Kasumi-1 (cell line): Measurements from ENCODE around the gene TSPAN6.
A peak's percentile ranks its signal among the peaks of the same experiment; 100 is the strongest.

ENCODE experiments used
- DNase-seq, 2 experiments: peaks; one replicate each; lab custom pipeline; 2025; lab: John Stamatoyannopoulos, UW

TSPAN6 gene

GRCh38 chrX:100636321-100636991 lies at the start of gene TSPAN6:
TSS of gene TSPAN6 (minus strand) at chrX:100636806. CDS start at chrX:100636694, 112 bp downstream.
- no peak for DNase-seq

GRCh38 chrX:100685997-100686305 lies 49.3 kb upstream of the TSPAN6 start:
- no peak for DNase-seq

GRCh38 chrX:100685284-100685996 lies 48.8 kb upstream of the TSPAN6 start:
- peak; percentile 74 to 77 for DNase-seq

GRCh38 chrX:100682939-100683338 lies 46.3 kb upstream of the TSPAN6 start:
- DNase-seq = no peak

GRCh38 chrX:100681599-100681998 lies 45.0 kb upstream of the TSPAN6 start:
- no peak for DNase-seq

GRCh38 chrX:100680756-100681155 lies 44.1 kb upstream of the TSPAN6 start:
- no peak for DNase-seq

GRCh38 chrX:100677611-100678181 lies 41.1 kb upstream of the TSPAN6 start:
- DNase-seq = no peak

- peak; percentile 1 to 30 for DNase-seq
Observed at GRCh38 chrX:100674705-100675104, 38.1 kb upstream of the TSPAN6 start.

- DNase-seq = no peak
Observed at GRCh38 chrX:100673397-100673953, 36.9 kb upstream of the TSPAN6 start.

- no peak for DNase-seq
Observed at GRCh38 chrX:100672966-100673365, 36.4 kb upstream of the TSPAN6 start.

GRCh38 chrX:100663642-100664041 lies 27.0 kb upstream of the TSPAN6 start:
- no peak for DNase-seq

- DNase-seq = no peak
Observed at GRCh38 chrX:100662796-100663195, 26.2 kb upstream of the TSPAN6 start.

- no peak for DNase-seq
Observed at GRCh38 chrX:100662170-100662569, 25.6 kb upstream of the TSPAN6 start.

GRCh38 chrX:100659431-100660137 lies 23.0 kb upstream of the TSPAN6 start:
- DNase-seq = no peak

GRCh38 chrX:100658941-100659381 lies 22.4 kb upstream of the TSPAN6 start:
- DNase-seq = no peak

GRCh38 chrX:100654261-100654660 lies 17.7 kb upstream of the TSPAN6 start:
- DNase-seq = peak; percentile 23 to 28

GRCh38 chrX:100652266-100652665 lies 15.7 kb upstream of the TSPAN6 start:
- no peak for DNase-seq

GRCh38 chrX:100650841-100651240 lies 14.2 kb upstream of the TSPAN6 start:
- DNase-seq = no peak

GRCh38 chrX:100649550-100650356 lies 13.1 kb upstream of the TSPAN6 start:
- DNase-seq = no peak

GRCh38 chrX:100648458-100649417 lies 12.1 kb upstream of the TSPAN6 start:
- no peak for DNase-seq
